HepG2 (cell line): ENCODE data around the gene INKA2. TPM values are rescaled to one million over a fixed set of nuclear protein-coding genes. Genes with fewer than 3 reads are reported as not detected.
A peak's percentile ranks its signal among the peaks of the same experiment; 100 is the strongest.

Source experiments
- FUBP1 ChIP-seq: sonication (generic); formaldehyde crosslinking; IDR thresholded peaks from 2 replicates; pipeline ENCODE4 v1.5.1; 2020; ENCODE audit warnings: missing genetic modification reagents, mild to moderate bottlenecking, borderline replicate concordance
- GABPB1 ChIP-seq: IDR thresholded peaks from 2 replicates; pipeline ENCODE4 v1.6.1; 2016; ENCODE audit warnings: mild to moderate bottlenecking, missing genetic modification reagents, moderate library complexity, missing compliant biosample characterization
- GLI4 ChIP-seq: sonication (generic); formaldehyde crosslinking; IDR thresholded peaks from 2 replicates; pipeline ENCODE4 v1.5.1; 2020; ENCODE audit warnings: missing genetic modification reagents, mild to moderate bottlenecking, moderate library complexity, borderline replicate concordance
- HDAC2 ChIP-seq: sonication (generic); formaldehyde crosslinking; IDR thresholded peaks from 2 replicates; pipeline ENCODE4 v1.4.0; 2020; ENCODE audit warnings: missing genetic modification reagents
- ISL2 ChIP-seq: sonication (generic); formaldehyde crosslinking; IDR thresholded peaks from 2 replicates; pipeline ENCODE4 v1.5.0; 2020; ENCODE audit warnings: missing genetic modification reagents
- PBX3 ChIP-seq: sonication (generic); formaldehyde crosslinking; IDR thresholded peaks from 2 replicates; pipeline ENCODE4 v1.8.1; 2023; ENCODE audit warnings: missing genetic modification reagents, inconsistent platforms, borderline replicate concordance
- POLR2G ChIP-seq: fragments of 200-400 bp; formaldehyde crosslinking; IDR thresholded peaks from 2 replicates; pipeline ENCODE4 v1.6.1; 2018; ENCODE audit warnings: mild to moderate bottlenecking, low read depth, low read length, moderate library complexity
- SMAD1 ChIP-seq: sonication (generic); formaldehyde crosslinking; IDR thresholded peaks from 2 replicates; pipeline ENCODE4 v1.4.0; 2020; ENCODE audit warnings: missing genetic modification reagents, low read depth, mild to moderate bottlenecking, borderline replicate concordance
- ZFP36 ChIP-seq: fragments of 150-350 bp; IDR thresholded peaks from 2 replicates; pipeline ENCODE4 v1.6.1; 2018; ENCODE audit warnings: borderline replicate concordance, low read length, low read depth; ENCODE audit not compliant: partially characterized antibody
- ZFP41 ChIP-seq: sonication (generic); formaldehyde crosslinking; IDR thresholded peaks from 2 replicates; pipeline ENCODE4 v1.4.0; 2020; ENCODE audit warnings: mild to moderate bottlenecking, missing genetic modification reagents, borderline replicate concordance
- ZNF431 ChIP-seq: sonication (generic); formaldehyde crosslinking; IDR thresholded peaks from 2 replicates; pipeline ENCODE4 v1.9.0; 2022; ENCODE audit warnings: missing genetic modification reagents, low read depth, mild to moderate bottlenecking, borderline replicate concordance
- ZNF501 ChIP-seq: sonication (generic); formaldehyde crosslinking; IDR thresholded peaks from 2 replicates; pipeline ENCODE4 v1.5.1; 2020; ENCODE audit warnings: mild to moderate bottlenecking, moderate library complexity, missing genetic modification reagents
- ZNF558 ChIP-seq: sonication (generic); formaldehyde crosslinking; IDR thresholded peaks from 2 replicates; pipeline ENCODE4 v1.9.0; 2022; ENCODE audit warnings: mild to moderate bottlenecking, missing genetic modification reagents, borderline replicate concordance
- ZNF572 ChIP-seq: sonication (generic); formaldehyde crosslinking; IDR thresholded peaks from 2 replicates; pipeline ENCODE4 v1.5.1; 2020; ENCODE audit warnings: mild to moderate bottlenecking, missing genetic modification reagents
- ZNF770 ChIP-seq: sonication (generic); formaldehyde crosslinking; IDR thresholded peaks from 2 replicates; pipeline ENCODE4 v1.5.0; 2020; ENCODE audit warnings: mild to moderate bottlenecking, missing genetic modification reagents
- ZNF772 ChIP-seq: sonication (generic); formaldehyde crosslinking; IDR thresholded peaks from 2 replicates; pipeline ENCODE4 v1.5.0; 2020; ENCODE audit warnings: mild to moderate bottlenecking, missing genetic modification reagents
- ZZZ3 ChIP-seq: sonication (generic); formaldehyde crosslinking; IDR thresholded peaks from 2 replicates; pipeline ENCODE4 v1.4.0; 2020; ENCODE audit warnings: missing genetic modification reagents, mild to moderate bottlenecking, borderline replicate concordance
- polyA plus RNA-seq, 8 experiments: library from polyadenylated mRNA; depleted of rRNA in 3 of 8; stranded (reverse) in 7 of 8; unstranded in 1 of 8; fragments of >200 nt; fragmentation: Illumina TruSeq in 4 of 8; extraction: Trizol in 4 of 8; gene quantifications; 2 replicates each; pipeline versions ENCODE4 v1.2.1 to v1.2.3, GENCODE V29; 2011 to 2016; ENCODE audit warnings: low read depth in 4 of 8, missing spikeins in 1 of 8, mixed read lengths in 1 of 8; ENCODE audit not compliant: insufficient read depth in 1 of 8
- total RNA-seq, 5 experiments: library from RNA; depleted of rRNA; stranded (reverse); fragments of >200 nt; fragmentation: Illumina TruSeq; extraction: Trizol; gene quantifications; 2 replicates each; pipeline ENCODE4 v1.2.3, GENCODE V29; 2016; ENCODE audit warnings: low read depth in 1 of 5
- TF ChIP-seq, protein P1 (sequence below): IDR thresholded peaks from 2 replicates; pipeline ENCODE4 v1.6.1; 2016; ENCODE audit warnings: low read depth, control low read depth
- TF ChIP-seq, protein P2 (sequence below): sonication (generic); formaldehyde crosslinking; conservative IDR thresholded peaks from 2 replicates; pipeline ENCODE4 v1.8.0; 2022; ENCODE audit warnings: mild to moderate bottlenecking, moderate library complexity, missing genetic modification reagents

INKA2 gene
- total and polyA plus RNA-seq, 2 of the 13 experiments (the other 11 are each of a cell fraction or from before 2014, with no cell fraction given): 2.6 to 4.6 TPM

- peak; percentile 74; the same call in 1 of the 2 replicates for TF ChIP-seq GLI4 (CRISPR knock-in tag)
- TF ChIP-seq ZNF431: no peak
- TF ChIP-seq, protein P1, sequence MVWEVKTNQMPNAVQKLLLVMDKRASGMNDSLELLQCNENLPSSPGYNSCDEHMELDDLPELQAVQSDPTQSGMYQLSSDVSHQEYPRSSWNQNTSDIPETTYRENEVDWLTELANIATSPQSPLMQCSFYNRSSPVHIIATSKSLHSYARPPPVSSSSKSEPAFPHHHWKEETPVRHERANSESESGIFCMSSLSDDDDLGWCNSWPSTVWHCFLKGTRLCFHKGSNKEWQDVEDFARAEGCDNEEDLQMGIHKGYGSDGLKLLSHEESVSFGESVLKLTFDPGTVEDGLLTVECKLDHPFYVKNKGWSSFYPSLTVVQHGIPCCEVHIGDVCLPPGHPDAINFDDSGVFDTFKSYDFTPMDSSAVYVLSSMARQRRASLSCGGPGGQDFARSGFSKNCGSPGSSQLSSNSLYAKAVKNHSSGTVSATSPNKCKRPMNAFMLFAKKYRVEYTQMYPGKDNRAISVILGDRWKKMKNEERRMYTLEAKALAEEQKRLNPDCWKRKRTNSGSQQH: peak; percentile 75; the same call in 1 of the 2 replicates
- peak; percentile 34; the same call in 1 of the 2 replicates for TF ChIP-seq HDAC2 (CRISPR knock-in tag)
- TF ChIP-seq ZZZ3: peak; percentile 89; the same call in 1 of the 2 replicates
- TF ChIP-seq ZNF572: peak; percentile 66; the same call in 1 of the 2 replicates
- TF ChIP-seq ZFP41 (CRISPR knock-in tag): peak; percentile 69; the same call in 1 of the 2 replicates
- TF ChIP-seq POLR2G: peak; percentile 82
- peak; percentile 70; the same call in 1 of the 2 replicates for TF ChIP-seq ZNF772 (CRISPR knock-in tag)
- TF ChIP-seq ZNF770: no peak
- TF ChIP-seq FUBP1 (CRISPR knock-in tag): no peak
- TF ChIP-seq ZNF558 (CRISPR knock-in tag): 0 out of 2 replicates have a peak, but pooled peaks have one; percentile 13
- TF ChIP-seq ISL2 (CRISPR knock-in tag): no peak; the same call in 1 of the 2 replicates
- TF ChIP-seq, protein P2, sequence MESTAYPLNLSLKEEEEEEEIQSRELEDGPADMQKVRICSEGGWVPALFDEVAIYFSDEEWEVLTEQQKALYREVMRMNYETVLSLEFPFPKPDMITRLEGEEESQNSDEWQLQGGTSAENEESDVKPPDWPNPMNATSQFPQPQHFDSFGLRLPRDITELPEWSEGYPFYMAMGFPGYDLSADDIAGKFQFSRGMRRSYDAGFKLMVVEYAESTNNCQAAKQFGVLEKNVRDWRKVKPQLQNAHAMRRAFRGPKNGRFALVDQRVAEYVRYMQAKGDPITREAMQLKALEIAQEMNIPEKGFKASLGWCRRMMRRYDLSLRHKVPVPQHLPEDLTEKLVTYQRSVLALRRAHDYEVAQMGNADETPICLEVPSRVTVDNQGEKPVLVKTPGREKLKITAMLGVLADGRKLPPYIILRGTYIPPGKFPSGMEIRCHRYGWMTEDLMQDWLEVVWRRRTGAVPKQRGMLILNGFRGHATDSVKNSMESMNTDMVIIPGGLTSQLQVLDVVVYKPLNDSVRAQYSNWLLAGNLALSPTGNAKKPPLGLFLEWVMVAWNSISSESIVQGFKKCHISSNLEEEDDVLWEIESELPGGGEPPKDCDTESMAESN (CRISPR knock-in tag): peak; percentile 64; the same call in 1 of the 2 replicates
- peak; percentile 92 for TF ChIP-seq GABPB1 (CRISPR knock-in tag)
- TF ChIP-seq SMAD1: 0 out of 2 replicates have a peak, but pooled peaks have one; percentile 12
- peak; percentile 93 for TF ChIP-seq ZNF501 (CRISPR knock-in tag)
- no peak for TF ChIP-seq ZFP36
- TF ChIP-seq PBX3 (CRISPR knock-in tag): 0 out of 2 replicates have a peak, but pooled peaks have one; percentile 65
Measured at GRCh38 chr1:111755331-111756123, 16.3 kb upstream of the INKA2 start, which contains the start of gene DDX20 (continued).
